T-helper 2 cell treated with Interferon-gamma antibody and Interleukin-4, amounts not matched to agents 5 μg/mL and 100 μg/mL, for 36 hours (primary cell): ENCODE data around the gene SCAND1.

Source experiments
- DNase-seq: peaks from one replicate; pipeline ENCODE4 v3.0.0; 2021; ENCODE audit warnings: low spot score
- H3K27ac Mint-ChIP-seq: one replicate; pipeline ENCODE4 v1.8.0; 2021; ENCODE audit warnings: mild to moderate bottlenecking, mixed read lengths
- H3K27me3 Mint-ChIP-seq: one replicate; pipeline ENCODE4 v1.8.0; 2021; ENCODE audit warnings: low read depth, mixed read lengths
- H3K36me3 Mint-ChIP-seq: one replicate; pipeline ENCODE4 v1.8.0; 2021; ENCODE audit warnings: low read depth, mixed read lengths
- H3K4me1 Mint-ChIP-seq: one replicate; pipeline ENCODE4 v1.8.0; 2021; ENCODE audit warnings: low read depth, mixed read lengths
- H3K4me3 Mint-ChIP-seq: one replicate; pipeline ENCODE4 v1.8.0; 2022; ENCODE audit warnings: mild to moderate bottlenecking, moderate library complexity, mixed read lengths
- H3K9me3 Mint-ChIP-seq: one replicate; pipeline ENCODE4 v1.8.0; 2021; ENCODE audit warnings: mixed read lengths

The SCAND1 gene

GRCh38 chr20:35908007-35908406 lies 46.3 kb downstream of the SCAND1 start:
- Mint-ChIP-seq H3K9me3 (no peaks in the 10 kb centered on the region), H3K36me3 (peaks cover 29% of the 10 kb centered on the region), H3K4me3 (no peak overlapping the region), H3K4me1 (peaks cover 9% of the 10 kb centered on the region), H3K27me3 (no peaks in the 10 kb centered on the region), H3K27ac (no peak overlapping the region)
- no peak for DNase-seq

GRCh38 chr20:35907017-35907701 lies 47.1 kb downstream of the SCAND1 start:
- no peaks in the 10 kb centered on the region for H3K27me3 Mint-ChIP-seq
- no peak overlapping the region for H3K4me3 Mint-ChIP-seq
- no peaks in the 10 kb centered on the region for H3K9me3 Mint-ChIP-seq
- no peak overlapping the region for H3K27ac Mint-ChIP-seq
- H3K36me3 Mint-ChIP-seq: peaks cover 26% of the 10 kb centered on the region
- no peak for DNase-seq
- peaks cover 9% of the 10 kb centered on the region for H3K4me1 Mint-ChIP-seq

GRCh38 chr20:35904982-35905663 lies 49.2 kb downstream of the SCAND1 start:
- Mint-ChIP-seq H3K4me1 (peaks cover 9% of the 10 kb centered on the region), H3K36me3 (peaks cover 24% of the 10 kb centered on the region), H3K9me3 (no peaks in the 10 kb centered on the region), H3K27ac (no peak overlapping the region), H3K4me3 (no peak overlapping the region), H3K27me3 (no peaks in the 10 kb centered on the region)
- no peak for DNase-seq

GRCh38 chr20:35903843-35904242 lies 50.5 kb downstream of the SCAND1 start:
- no peaks in the 10 kb centered on the region for H3K9me3 Mint-ChIP-seq
- H3K36me3 Mint-ChIP-seq: peaks cover 23% of the 10 kb centered on the region

More at GRCh38 chr20:35903843-35904242, 50.5 kb downstream of the SCAND1 start:
- Mint-ChIP-seq H3K27me3 (no peaks in the 10 kb centered on the region), H3K4me1 (peaks cover 7% of the 10 kb centered on the region), H3K27ac (no peak overlapping the region), H3K4me3 (no peak overlapping the region)
- no peak for DNase-seq
